ENCODE data around the gene ADRB1.

The ADRB1 gene

GRCh38 chr10:114021717-114022680 is 21.7 kb upstream of the ADRB1 start:
- DNase-seq = no peak
- Histone ChIP-seq H3K9ac (ENCODE audit: low read length) (no peak overlapping the region), H3K79me1 (ENCODE audit: low read length) (no peaks in the 10 kb centered on the region), H3K18ac (ENCODE audit: low read length) (no peak overlapping the region), H3K4ac (ENCODE audit: low read depth, low read length) (no peak overlapping the region), H3K79me2 (ENCODE audit: control insufficient read depth, insufficient read depth, low read length) (no peaks in the 10 kb centered on the region), H2BK15ac (replicated peaks; ENCODE audit: low read depth) (no peak overlapping the region), H2BK120ac (ENCODE audit: low read depth, low read length) (no peak overlapping the region), H3K4me1 (ENCODE audit: control insufficient read depth, low read depth, low read length) (no peaks in the 10 kb centered on the region), H3K23ac (ENCODE audit: low read length) (no peak overlapping the region), H2AK5ac (ENCODE audit: low read length) (no peak overlapping the region), H3K56ac (ENCODE audit: low read length) (no peak overlapping the region), H4K5ac (ENCODE audit: low read length) (no peak overlapping the region), H3K27ac (ENCODE audit: low read depth, low read length) (no peak overlapping the region), H3K4me2 (ENCODE audit: low read length) (no peak overlapping the region), H3K27me3 (ENCODE audit: insufficient read depth, low read length, poor library complexity) (no peaks in the 10 kb centered on the region), H3K36me3 (ENCODE audit: control insufficient read depth, insufficient read depth, low read length) (no peaks in the 10 kb centered on the region), H3K4me3 (ENCODE audit: low read length) (no peak overlapping the region), H2BK5ac (ENCODE audit: low read length) (no peak overlapping the region), H4K8ac (ENCODE audit: low read depth, low read length) (no peak overlapping the region)
- no CpG with 5 or more reads among the region's 14 CpGs for WGBS (ENCODE audit: extremely low coverage, insufficient coverage, low lambda C conversion rate)

- no peak overlapping the region for H3K4me2 ChIP-seq (ENCODE audit: low read length)
- H2BK120ac ChIP-seq (ENCODE audit: low read depth, low read length) = no peak overlapping the region
- H3K4ac ChIP-seq (ENCODE audit: low read depth, low read length) = no peak overlapping the region
- H3K4me3 ChIP-seq (ENCODE audit: low read length) = no peak overlapping the region
- DNase-seq = no peak
- H2AK5ac ChIP-seq (ENCODE audit: low read length) = no peak overlapping the region
- no peak overlapping the region for H2BK15ac ChIP-seq (replicated peaks; ENCODE audit: low read depth)
- no peak overlapping the region for H4K8ac ChIP-seq (ENCODE audit: low read depth, low read length)
- no peaks in the 10 kb centered on the region for H3K79me1 ChIP-seq (ENCODE audit: low read length)
- WGBS (ENCODE audit: extremely low coverage, insufficient coverage, low lambda C conversion rate) = no CpG with 5 or more reads among the region's 7 CpGs
- H3K56ac ChIP-seq (ENCODE audit: low read length) = no peak overlapping the region
- no peak overlapping the region for H3K9ac ChIP-seq (ENCODE audit: low read length)
- H3K27ac ChIP-seq (ENCODE audit: low read depth, low read length) = no peak overlapping the region
- H3K79me2 ChIP-seq (ENCODE audit: control insufficient read depth, insufficient read depth, low read length) = no peaks in the 10 kb centered on the region
- H3K36me3 ChIP-seq (ENCODE audit: control insufficient read depth, insufficient read depth, low read length) = no peaks in the 10 kb centered on the region
- no peak overlapping the region for H2BK5ac ChIP-seq (ENCODE audit: low read length)
- H3K4me1 ChIP-seq (ENCODE audit: control insufficient read depth, low read depth, low read length) = no peaks in the 10 kb centered on the region
- no peak overlapping the region for H4K5ac ChIP-seq (ENCODE audit: low read length)
- H3K23ac ChIP-seq (ENCODE audit: low read length) = no peak overlapping the region
- H3K27me3 ChIP-seq (ENCODE audit: insufficient read depth, low read length, poor library complexity) = no peaks in the 10 kb centered on the region
- no peak overlapping the region for H3K18ac ChIP-seq (ENCODE audit: low read length)
Measured at GRCh38 chr10:114022766-114023597, 20.7 kb upstream of the ADRB1 start.

- no CpG with 5 or more reads among the region's 12 CpGs for WGBS (ENCODE audit: extremely low coverage, insufficient coverage, low lambda C conversion rate)
- Histone ChIP-seq H3K9ac (ENCODE audit: low read length) (no peak overlapping the region), H3K23ac (ENCODE audit: low read length) (no peak overlapping the region), H3K36me3 (ENCODE audit: control insufficient read depth, insufficient read depth, low read length) (no peaks in the 10 kb centered on the region), H3K79me1 (ENCODE audit: low read length) (no peaks in the 10 kb centered on the region), H4K8ac (ENCODE audit: low read depth, low read length) (no peak overlapping the region), H2AK5ac (ENCODE audit: low read length) (no peak overlapping the region), H3K27me3 (ENCODE audit: insufficient read depth, low read length, poor library complexity) (no peaks in the 10 kb centered on the region), H2BK15ac (replicated peaks; ENCODE audit: low read depth) (no peak overlapping the region), H3K4me2 (ENCODE audit: low read length) (no peak overlapping the region), H3K79me2 (ENCODE audit: control insufficient read depth, insufficient read depth, low read length) (no peaks in the 10 kb centered on the region), H3K56ac (ENCODE audit: low read length) (no peak overlapping the region), H3K27ac (ENCODE audit: low read depth, low read length) (no peak overlapping the region), H2BK120ac (ENCODE audit: low read depth, low read length) (no peak overlapping the region), H2BK5ac (ENCODE audit: low read length) (no peak overlapping the region), H3K18ac (ENCODE audit: low read length) (no peak overlapping the region), H3K4me1 (ENCODE audit: control insufficient read depth, low read depth, low read length) (no peaks in the 10 kb centered on the region), H3K4ac (ENCODE audit: low read depth, low read length) (no peak overlapping the region), H3K4me3 (ENCODE audit: low read length) (no peak overlapping the region), H4K5ac (ENCODE audit: low read length) (no peak overlapping the region)
- no peak for DNase-seq
Measured at GRCh38 chr10:114024876-114025610, 18.6 kb upstream of the ADRB1 start.

- Histone ChIP-seq H4K8ac (ENCODE audit: low read depth, low read length) (no peak overlapping the region), H3K9ac (ENCODE audit: low read length) (no peak overlapping the region), H2AK5ac (ENCODE audit: low read length) (no peak overlapping the region), H3K27me3 (ENCODE audit: insufficient read depth, low read length, poor library complexity) (no peaks in the 10 kb centered on the region), H3K27ac (ENCODE audit: low read depth, low read length) (no peak overlapping the region), H3K36me3 (ENCODE audit: control insufficient read depth, insufficient read depth, low read length) (no peaks in the 10 kb centered on the region), H3K18ac (ENCODE audit: low read length) (no peak overlapping the region), H3K4me1 (ENCODE audit: control insufficient read depth, low read depth, low read length) (no peaks in the 10 kb centered on the region), H2BK120ac (ENCODE audit: low read depth, low read length) (no peak overlapping the region), H3K4ac (ENCODE audit: low read depth, low read length) (no peak overlapping the region), H3K56ac (ENCODE audit: low read length) (no peak overlapping the region), H3K79me1 (ENCODE audit: low read length) (no peaks in the 10 kb centered on the region), H3K4me3 (ENCODE audit: low read length) (no peak overlapping the region), H3K23ac (ENCODE audit: low read length) (no peak overlapping the region), H3K79me2 (ENCODE audit: control insufficient read depth, insufficient read depth, low read length) (no peaks in the 10 kb centered on the region), H3K4me2 (ENCODE audit: low read length) (no peak overlapping the region), H2BK5ac (ENCODE audit: low read length) (no peak overlapping the region), H4K5ac (ENCODE audit: low read length) (no peak overlapping the region), H2BK15ac (replicated peaks; ENCODE audit: low read depth) (no peak overlapping the region)
- no CpG with 5 or more reads among the region's 12 CpGs for WGBS (ENCODE audit: extremely low coverage, insufficient coverage, low lambda C conversion rate)
- no peak for DNase-seq
Measured at GRCh38 chr10:114025611-114026130, 18.0 kb upstream of the ADRB1 start.

- no peak overlapping the region for H3K23ac ChIP-seq (ENCODE audit: low read length)
- H3K4me1 ChIP-seq (ENCODE audit: control insufficient read depth, low read depth, low read length) = no peaks in the 10 kb centered on the region
- no peak overlapping the region for H3K4me2 ChIP-seq (ENCODE audit: low read length)
- H2AK5ac ChIP-seq (ENCODE audit: low read length) = no peak overlapping the region
- H3K18ac ChIP-seq (ENCODE audit: low read length) = peak overlapping the region; percentile 12
- no peak overlapping the region for H3K56ac ChIP-seq (ENCODE audit: low read length)
- H4K8ac ChIP-seq (ENCODE audit: low read depth, low read length) = no peak overlapping the region
- no peak overlapping the region for H3K4ac ChIP-seq (ENCODE audit: low read depth, low read length)
- H2BK5ac ChIP-seq (ENCODE audit: low read length) = no peak overlapping the region
- peak; percentile 72 for DNase-seq
- no CpG with 5 or more reads among the region's 7 CpGs for WGBS (ENCODE audit: extremely low coverage, insufficient coverage, low lambda C conversion rate)
- no peaks in the 10 kb centered on the region for H3K36me3 ChIP-seq (ENCODE audit: control insufficient read depth, insufficient read depth, low read length)
- no peaks in the 10 kb centered on the region for H3K27me3 ChIP-seq (ENCODE audit: insufficient read depth, low read length, poor library complexity)
- H3K79me1 ChIP-seq (ENCODE audit: low read length) = no peaks in the 10 kb centered on the region
- no peak overlapping the region for H2BK120ac ChIP-seq (ENCODE audit: low read depth, low read length)
- no peak overlapping the region for H2BK15ac ChIP-seq (replicated peaks; ENCODE audit: low read depth)
- no peak overlapping the region for H3K9ac ChIP-seq (ENCODE audit: low read length)
- H4K5ac ChIP-seq (ENCODE audit: low read length) = no peak overlapping the region
- no peak overlapping the region for H3K27ac ChIP-seq (ENCODE audit: low read depth, low read length)
- no peaks in the 10 kb centered on the region for H3K79me2 ChIP-seq (ENCODE audit: control insufficient read depth, insufficient read depth, low read length)
- H3K4me3 ChIP-seq (ENCODE audit: low read length) = no peak overlapping the region
Measured at GRCh38 chr10:114026189-114027040, 17.3 kb upstream of the ADRB1 start.
